ENCODE results near the gene C16orf74.

The C16orf74 gene

GRCh38 chr16:85716680-85717038, 34.2 kb downstream of the C16orf74 start:
- no peak overlapping the region for H2AFZ ChIP-seq (ENCODE audit: low read depth, low read length, severe bottlenecking)
- H3K9me3 ChIP-seq (ENCODE audit: insufficient read depth, low read length): no peaks in the 10 kb centered on the region
- no peaks in the 10 kb centered on the region for H3K9me2 ChIP-seq (replicated peaks; ENCODE audit: insufficient read depth, low read length)
- no peaks in the 10 kb centered on the region for H3K36me3 ChIP-seq (ENCODE audit: low read length)
- H3K27me3 ChIP-seq (ENCODE audit: low read length): no peaks in the 10 kb centered on the region
- H3F3A ChIP-seq (ENCODE audit: insufficient read depth): no peaks in the 10 kb centered on the region
- H3K4me3 ChIP-seq (ENCODE audit: insufficient read depth, low read length, poor library complexity, severe bottlenecking): no peak overlapping the region
- H3K4me2 ChIP-seq (ENCODE audit: low read depth, low read length, poor library complexity, severe bottlenecking): no peak overlapping the region
- H4K20me1 ChIP-seq (ENCODE audit: low read depth, low read length): no peaks in the 10 kb centered on the region
- H3K79me2 ChIP-seq (ENCODE audit: insufficient read depth, low read length): no peaks in the 10 kb centered on the region
- TF ChIP-seq EZH2phosphoT487 (conservative IDR thresholded peaks at IDR 0.05; ENCODE audit: low read length) (no peak), CTCF (IDR thresholded peaks at IDR 0.05; ENCODE audit: insufficient read depth, low read length, poor library complexity, severe bottlenecking) (no peak)
- H3K27ac ChIP-seq (ENCODE audit: low read depth, low read length): no peak overlapping the region
- H3K9ac ChIP-seq (ENCODE audit: low read length): no peak overlapping the region

GRCh38 chr16:85716022-85716679, 34.7 kb downstream of the C16orf74 start:
- Histone ChIP-seq H3F3A (ENCODE audit: insufficient read depth) (no peaks in the 10 kb centered on the region), H3K36me3 (ENCODE audit: low read length) (no peaks in the 10 kb centered on the region), H3K9me3 (ENCODE audit: insufficient read depth, low read length) (no peaks in the 10 kb centered on the region), H3K4me2 (ENCODE audit: low read depth, low read length, poor library complexity, severe bottlenecking) (no peak overlapping the region), H3K9ac (ENCODE audit: low read length) (no peak overlapping the region), H3K27me3 (ENCODE audit: low read length) (no peaks in the 10 kb centered on the region), H3K27ac (ENCODE audit: low read depth, low read length) (no peak overlapping the region), H4K20me1 (ENCODE audit: low read depth, low read length) (no peaks in the 10 kb centered on the region), H3K9me2 (replicated peaks; ENCODE audit: insufficient read depth, low read length) (no peaks in the 10 kb centered on the region), H3K4me3 (ENCODE audit: insufficient read depth, low read length, poor library complexity, severe bottlenecking) (no peak overlapping the region), H3K79me2 (ENCODE audit: insufficient read depth, low read length) (no peaks in the 10 kb centered on the region), H2AFZ (ENCODE audit: low read depth, low read length, severe bottlenecking) (no peak overlapping the region)
- TF ChIP-seq CTCF (IDR thresholded peaks at IDR 0.05; ENCODE audit: insufficient read depth, low read length, poor library complexity, severe bottlenecking): no peak
- TF ChIP-seq EZH2phosphoT487 (conservative IDR thresholded peaks at IDR 0.05; ENCODE audit: low read length): no peak

DNA sequence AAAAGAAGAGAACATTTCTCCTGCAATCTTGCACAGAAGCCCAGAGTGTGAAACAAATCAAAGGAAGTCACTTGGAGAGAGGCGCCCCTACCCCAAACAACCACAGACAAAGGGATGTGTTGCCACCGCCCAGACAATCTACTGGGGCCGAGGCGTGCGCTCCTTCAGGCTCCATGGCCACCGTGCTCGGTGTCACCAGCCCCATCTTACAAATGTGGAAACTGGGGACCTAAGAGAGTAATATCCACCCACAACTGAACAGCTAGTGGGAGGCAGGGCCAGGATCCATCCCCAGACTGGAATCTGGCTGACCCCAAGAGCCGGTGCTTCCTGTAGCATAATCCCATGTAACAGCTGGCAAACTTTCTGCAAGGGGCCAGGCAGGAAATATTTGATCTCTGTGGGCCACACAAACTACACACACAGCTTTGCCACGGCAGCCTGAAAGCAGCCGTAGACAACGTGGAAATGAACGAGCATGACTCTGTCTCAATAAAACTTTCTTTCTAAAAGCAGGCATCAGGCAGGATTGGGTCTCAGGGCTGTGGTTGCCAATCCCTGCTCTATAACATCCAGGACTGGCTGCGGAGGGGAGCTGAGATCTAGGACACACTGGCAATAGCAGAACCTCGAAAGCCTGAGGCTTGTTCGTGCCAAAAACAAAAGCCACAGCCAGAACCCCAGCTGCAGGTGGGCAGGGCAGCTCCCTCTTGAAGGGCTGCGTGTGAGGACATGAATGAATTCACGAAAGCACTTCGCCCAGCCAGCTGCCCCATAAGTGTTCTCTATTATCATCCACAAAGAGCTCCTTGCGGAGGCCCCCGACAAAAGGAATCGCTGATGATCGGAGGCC, 35.5 kb downstream of the C16orf74 start:
- H3K27ac ChIP-seq (ENCODE audit: low read depth, low read length): no peak overlapping the region
- no peak overlapping the region for H3K4me2 ChIP-seq (ENCODE audit: low read depth, low read length, poor library complexity, severe bottlenecking)
- no peaks in the 10 kb centered on the region for H3F3A ChIP-seq (ENCODE audit: insufficient read depth)
- no peak for TF ChIP-seq CTCF (IDR thresholded peaks at IDR 0.05; ENCODE audit: insufficient read depth, low read length, poor library complexity, severe bottlenecking)
- no peak for TF ChIP-seq EZH2phosphoT487 (conservative IDR thresholded peaks at IDR 0.05; ENCODE audit: low read length)
- H3K36me3 ChIP-seq (ENCODE audit: low read length): no peaks in the 10 kb centered on the region
- no peaks in the 10 kb centered on the region for H3K9me3 ChIP-seq (ENCODE audit: insufficient read depth, low read length)
- H3K79me2 ChIP-seq (ENCODE audit: insufficient read depth, low read length): no peaks in the 10 kb centered on the region
- H4K20me1 ChIP-seq (ENCODE audit: low read depth, low read length): no peaks in the 10 kb centered on the region
- H3K9me2 ChIP-seq (replicated peaks; ENCODE audit: insufficient read depth, low read length): no peaks in the 10 kb centered on the region
- H3K27me3 ChIP-seq (ENCODE audit: low read length): no peaks in the 10 kb centered on the region
- H3K4me3 ChIP-seq (ENCODE audit: insufficient read depth, low read length, poor library complexity, severe bottlenecking): no peak overlapping the region
- no peak overlapping the region for H2AFZ ChIP-seq (ENCODE audit: low read depth, low read length, severe bottlenecking)
- H3K9ac ChIP-seq (ENCODE audit: low read length): no peak overlapping the region

Data from SU-DHL-6 (cell line).